NCI-H2171 treated with DMSO at 0.1 percent for 48 hours (cell line): ENCODE results near the gene RALGAPA2.

Experiments used
- DNase-seq: peaks from one replicate; lab custom pipeline; 2025; lab: John Stamatoyannopoulos, UW

The RALGAPA2 gene

GRCh38 chr20:20630551-20630950 lies 81.9 kb downstream of the RALGAPA2 start:
- no peak for DNase-seq

- no peak for DNase-seq
These were observed 82.8 kb downstream of the RALGAPA2 start for GRCh38 chr20:20629556-20630188.

GRCh38 chr20:20628314-20628713 lies 84.1 kb downstream of the RALGAPA2 start:
- DNase-seq: no peak

GRCh38 chr20:20627471-20627870 lies 85.0 kb downstream of the RALGAPA2 start:
- no peak for DNase-seq

GRCh38 chr20:20624914-20625313 lies 87.5 kb downstream of the RALGAPA2 start:
- DNase-seq: peak; percentile 97

- DNase-seq: peak; percentile 58
These were observed 91.2 kb downstream of the RALGAPA2 start for GRCh38 chr20:20621195-20621594.

GRCh38 chr20:20614391-20614790 lies 98.1 kb downstream of the RALGAPA2 start:
- no peak for DNase-seq

- no peak for DNase-seq
These were observed 100.2 kb downstream of the RALGAPA2 start for GRCh38 chr20:20612251-20612650.

GRCh38 chr20:20611167-20611566 lies 101.3 kb downstream of the RALGAPA2 start:
- peak; percentile 89 for DNase-seq

GRCh38 chr20:20609522-20609921 lies 102.9 kb downstream of the RALGAPA2 start:
- no peak for DNase-seq

- DNase-seq: no peak
These were observed 103.8 kb downstream of the RALGAPA2 start for GRCh38 chr20:20608641-20609040.

- DNase-seq: peak; percentile 22
These were observed 104.4 kb downstream of the RALGAPA2 start for GRCh38 chr20:20608041-20608440.

- DNase-seq: no peak
These were observed 105.6 kb downstream of the RALGAPA2 start for GRCh38 chr20:20606881-20607280.

- DNase-seq: peak; percentile 58
These were observed 106.4 kb downstream of the RALGAPA2 start for GRCh38 chr20:20606050-20606449.

GRCh38 chr20:20604907-20605306 lies 107.5 kb downstream of the RALGAPA2 start:
- peak; percentile 32 for DNase-seq

- DNase-seq: peak; percentile 36
These were observed 108.1 kb downstream of the RALGAPA2 start for GRCh38 chr20:20604357-20604756.

- DNase-seq: peak; percentile 100
These were observed 109.0 kb downstream of the RALGAPA2 start for GRCh38 chr20:20603339-20603990.

- DNase-seq: no peak
These were observed 114.5 kb downstream of the RALGAPA2 start for GRCh38 chr20:20597966-20598365.

GRCh38 chr20:20594171-20594530 lies 118.3 kb downstream of the RALGAPA2 start:
- peak; percentile 94 for DNase-seq

- DNase-seq: peak; percentile 99
These were observed 118.8 kb downstream of the RALGAPA2 start for GRCh38 chr20:20593447-20594170.

- DNase-seq: no peak
These were observed 127.3 kb downstream of the RALGAPA2 start for GRCh38 chr20:20585146-20585545.

GRCh38 chr20:20582734-20583133 lies 129.7 kb downstream of the RALGAPA2 start:
- DNase-seq: no peak

- no peak for DNase-seq
These were observed 132.3 kb downstream of the RALGAPA2 start for GRCh38 chr20:20580139-20580538.
